Activated T-cell treated with anti-CD3 and anti-CD28 coated beads for 48 hours (primary cell): ENCODE data around the gene FRMD8.

ENCODE experiments used
- DNase-seq: peaks from one replicate; pipeline ENCODE4 v3.0.0-alpha.2; 2020; ENCODE audit warnings: low read depth

Gene FRMD8

GRCh38 chr11:65376138-65376713, 10.2 kb upstream of the FRMD8 start:
- no peak for DNase-seq

- DNase-seq = no peak
Measured at GRCh38 chr11:65377036-65377435, 9.4 kb upstream of the FRMD8 start.

GRCh38 chr11:65377777-65378176, 8.7 kb upstream of the FRMD8 start:
- DNase-seq = no peak

GRCh38 chr11:65378208-65378927, 8.1 kb upstream of the FRMD8 start:
- no peak for DNase-seq

GRCh38 chr11:65378928-65379638, 7.4 kb upstream of the FRMD8 start:
- no peak for DNase-seq

GRCh38 chr11:65379698-65380459, 6.6 kb upstream of the FRMD8 start:
- no peak for DNase-seq

GRCh38 chr11:65380460-65381119, 5.8 kb upstream of the FRMD8 start:
- DNase-seq = no peak

GRCh38 chr11:65381716-65382032, 4.8 kb upstream of the FRMD8 start:
- DNase-seq = no peak

- peak; percentile 94 for DNase-seq
Measured at GRCh38 chr11:65382033-65382803, 4.2 kb upstream of the FRMD8 start, which contains the start of gene SLC25A45. Gene SLC25A45 (minus strand): TSS chr11:65382646. CDS start chr11:65381951, 695 bp downstream.

GRCh38 chr11:65382804-65383368, 3.6 kb upstream of the FRMD8 start:
- no peak for DNase-seq

- no peak for DNase-seq
Measured at GRCh38 chr11:65383778-65384177, 2.7 kb upstream of the FRMD8 start.

- no peak for DNase-seq
Measured at GRCh38 chr11:65384301-65384889, 2.0 kb upstream of the FRMD8 start.

- no peak for DNase-seq
Measured at GRCh38 chr11:65388731-65389130, 2.3 kb downstream of the FRMD8 start.

- no peak for DNase-seq
Measured at GRCh38 chr11:65389294-65389980, 3.0 kb downstream of the FRMD8 start.

- no peak for DNase-seq
Measured at GRCh38 chr11:65390099-65390941, 3.9 kb downstream of the FRMD8 start.

- DNase-seq = no peak
Measured at GRCh38 chr11:65390996-65391395, 4.6 kb downstream of the FRMD8 start.

GRCh38 chr11:65392186-65392829, 5.9 kb downstream of the FRMD8 start:
- no peak for DNase-seq

- no peak for DNase-seq
Measured at GRCh38 chr11:65392899-65393298, 6.5 kb downstream of the FRMD8 start.
